Right hindlimb (tissue), 1 donor: ENCODE results near the gene TBL1X.
A peak's percentile ranks its signal among the peaks of the same experiment; 100 is the strongest.

Experiments used
- DNase-seq: peaks from one replicate; pipeline ENCODE4 v3.0.0-alpha.2; 2018

Gene TBL1X

GRCh38 chrX:9676738-9677097 lies 211.9 kb downstream of the TBL1X start:
- DNase-seq = no peak

- DNase-seq = peak; percentile 79
These were observed 212.4 kb downstream of the TBL1X start for GRCh38 chrX:9677098-9677739.

- no peak for DNase-seq
These were observed 213.5 kb downstream of the TBL1X start for GRCh38 chrX:9678215-9678965.

- no peak for DNase-seq
These were observed 216.2 kb downstream of the TBL1X start for GRCh38 chrX:9681011-9681410.

GRCh38 chrX:9681422-9681821 lies 216.6 kb downstream of the TBL1X start:
- no peak for DNase-seq

GRCh38 chrX:9682456-9682855 lies 217.6 kb downstream of the TBL1X start:
- no peak for DNase-seq

GRCh38 chrX:9682861-9683260 lies 218.0 kb downstream of the TBL1X start:
- no peak for DNase-seq

GRCh38 chrX:9683350-9683749 lies 218.5 kb downstream of the TBL1X start:
- DNase-seq = no peak

GRCh38 chrX:9687899-9688298 lies 223.0 kb downstream of the TBL1X start:
- DNase-seq = no peak

- no peak for DNase-seq
These were observed 224.0 kb downstream of the TBL1X start for GRCh38 chrX:9688833-9689232.

GRCh38 chrX:9690046-9690445 lies 225.2 kb downstream of the TBL1X start:
- DNase-seq = no peak

GRCh38 chrX:9693307-9694001 lies 228.6 kb downstream of the TBL1X start:
- no peak for DNase-seq

- DNase-seq = peak; percentile 49
These were observed 233.7 kb downstream of the TBL1X start for GRCh38 chrX:9698576-9698975.

GRCh38 chrX:9700555-9700954 lies 235.7 kb downstream of the TBL1X start:
- no peak for DNase-seq

GRCh38 chrX:9701790-9702189 lies 236.9 kb downstream of the TBL1X start:
- DNase-seq = no peak

GRCh38 chrX:9703406-9703805 lies 238.5 kb downstream of the TBL1X start:
- DNase-seq = no peak

- no peak for DNase-seq
These were observed 240.1 kb downstream of the TBL1X start for GRCh38 chrX:9704876-9705465.

- DNase-seq = no peak
These were observed 241.6 kb downstream of the TBL1X start for GRCh38 chrX:9706421-9706820.

- DNase-seq = no peak
These were observed 242.6 kb downstream of the TBL1X start for GRCh38 chrX:9707306-9708033.

- no peak for DNase-seq
These were observed 243.2 kb downstream of the TBL1X start for GRCh38 chrX:9708086-9708485.

GRCh38 chrX:9708923-9709553 lies 244.2 kb downstream of the TBL1X start:
- DNase-seq = peak; percentile 78

- no peak for DNase-seq
These were observed 245.5 kb downstream of the TBL1X start for GRCh38 chrX:9710332-9710731.

GRCh38 chrX:9717376-9717775 lies 252.5 kb downstream of the TBL1X start:
- DNase-seq = no peak
